ENCODE measurements around the gene FAM114A1. TPM values are rescaled to one million over a fixed set of nuclear protein-coding genes. Genes with fewer than 3 reads are reported as not detected.

The FAM114A1 gene
- 395 and 414 TPM in 2 replicates for total RNA-seq

DNA sequence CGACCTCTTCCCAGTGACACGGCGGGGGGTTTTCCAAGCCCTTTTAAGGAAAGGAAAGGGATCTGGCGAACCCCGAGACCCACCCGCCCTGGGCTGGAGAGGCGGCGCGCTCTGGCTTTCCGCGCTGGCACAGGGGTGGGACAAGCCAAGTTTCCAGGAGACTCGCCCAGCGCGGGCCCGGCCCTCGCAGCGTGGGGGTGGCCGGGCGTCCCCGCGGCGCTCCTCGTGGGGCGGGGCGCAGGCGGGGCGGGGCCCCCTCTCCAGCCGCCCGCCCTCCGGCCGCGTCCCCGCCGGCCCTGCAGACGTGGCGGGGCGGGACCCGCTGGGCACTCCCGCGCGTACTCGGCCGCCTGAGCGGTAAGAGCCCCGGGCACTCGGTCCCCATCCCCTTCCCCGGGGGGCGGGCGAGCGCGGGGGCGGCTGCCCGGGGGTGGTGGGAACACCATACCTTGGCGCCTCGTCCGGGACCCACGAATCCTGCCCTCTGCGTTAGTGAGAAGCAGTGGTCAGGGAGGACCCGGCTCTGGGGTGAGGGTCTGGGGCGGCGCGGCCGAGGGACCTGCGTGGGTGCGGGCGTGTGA, at the start of gene FAM114A1:
FAM114A1 (plus strand) TSS at position 329 of the 581 bp plus-strand sequence. CDS start 10,273 bp downstream, outside the sequence.

GRCh38 chr4:38856524-38857337, 10.9 kb upstream of the FAM114A1 start, which contains the start of gene TLR6:
Gene TLR6 (minus strand): TSS chr4:38856817. CDS start chr4:38829473, 27,344 bp downstream.

Small RNA genes lying within 50 kb of the gene (small RNA-seq; reads per million reads assigned to genes)
- 54.2 reads per million, percentile 98 among the genes with 10 or more reads in this experiment for gene MIR574

Other genes starting within 250 kb of the FAM114A1 start
- 30.2 and 56.3 TPM in 2 replicates for gene KLF3, start 203.6 kb upstream of the FAM114A1 start, total RNA-seq
- not detected in 2 replicates for gene TLR10, start 84.8 kb upstream of the FAM114A1 start, total RNA-seq
- gene TLR1, start 63.0 kb upstream of the FAM114A1 start, total RNA-seq = 0.79 and 0.98 TPM in 2 replicates
- gene TLR6, start 11.0 kb upstream of the FAM114A1 start, total RNA-seq = 4.7 and 7.8 TPM in 2 replicates
- gene TMEM156, start 164.6 kb downstream of the FAM114A1 start, total RNA-seq = not detected in 2 replicates
- gene KLHL5, start 194.4 kb downstream of the FAM114A1 start, total RNA-seq = 10.0 and 17.3 TPM in 2 replicates